HG03575 (cell line): ENCODE results near the gene E4F1.
"Not testable (repeated sequence)": the region's sequence is repeated elsewhere in the genome, so short reads cannot be mapped to it uniquely, and the experiment has no call there.

ENCODE experiments used
- ATAC-seq: cut with Tn5 transposase; IDR thresholded peaks from one replicate; pipeline ENCODE4 v1.9.1; 2021; ENCODE audit not compliant: unreplicated experiment, insufficient number of reproducible peaks, low FRiP score; ENCODE audit errors: extremely low read depth

The E4F1 gene

GRCh38 chr16:2203119-2203688 is 20.2 kb upstream of the E4F1 start:
- not testable (repeated sequence) for ATAC-seq

- no peak for ATAC-seq
Observed at GRCh38 chr16:2204416-2205103, 18.8 kb upstream of the E4F1 start.

GRCh38 chr16:2205104-2205966 is 18.1 kb upstream of the E4F1 start, which contains the start of gene MLST8:
TSS of gene MLST8 (plus strand) at chr16:2205454. CDS start at chr16:2206086, 632 bp downstream.
- no peak for ATAC-seq

GRCh38 chr16:2205967-2206313 is 17.5 kb upstream of the E4F1 start:
- ATAC-seq, result no peak

- ATAC-seq, result no peak
Observed at GRCh38 chr16:2206420-2206779, 17.0 kb upstream of the E4F1 start.

- no peak for ATAC-seq
Observed at GRCh38 chr16:2206780-2207433, 16.5 kb upstream of the E4F1 start.

- ATAC-seq, result no peak
Observed at GRCh38 chr16:2207872-2208271, 15.5 kb upstream of the E4F1 start.

GRCh38 chr16:2208308-2208707 is 15.1 kb upstream of the E4F1 start:
- no peak for ATAC-seq

- no peak for ATAC-seq
Observed at GRCh38 chr16:2208772-2209171, 14.6 kb upstream of the E4F1 start.

- ATAC-seq, result no peak
Observed at GRCh38 chr16:2209258-2210008, 14.0 kb upstream of the E4F1 start.

GRCh38 chr16:2210009-2210332 is 13.4 kb upstream of the E4F1 start:
- no peak for ATAC-seq

- ATAC-seq, result no peak
Observed at GRCh38 chr16:2210386-2211365, 12.7 kb upstream of the E4F1 start, which contains the start of gene BRICD5. TSS of gene BRICD5 (minus strand) at chr16:2210863. CDS start at chr16:2210833, 30 bp downstream.

GRCh38 chr16:2211923-2212347 is 11.5 kb upstream of the E4F1 start:
- ATAC-seq, result no peak

- no peak for ATAC-seq
Observed at GRCh38 chr16:2212362-2213324, 10.7 kb upstream of the E4F1 start.

GRCh38 chr16:2213817-2214718 is 9.3 kb upstream of the E4F1 start:
- ATAC-seq, result no peak

GRCh38 chr16:2214719-2214968 is 8.7 kb upstream of the E4F1 start, which contains the start of gene PGP:
TSS of gene PGP (minus strand) at chr16:2214840. CDS start at chr16:2214777, 63 bp downstream.
- no peak for ATAC-seq
